Immature natural killer cell (primary cell): ENCODE measurements around the gene KCNH2. TPM values are rescaled to one million over a fixed set of nuclear protein-coding genes. Genes with fewer than 3 reads are reported as not detected.

Experiments used
- DNase-seq, 3 donors: peaks; one replicate each; pipeline ENCODE4 v3.0.0; 2022; ENCODE audit warnings: mixed read lengths in 1 of 3
- H3K27ac Mint-ChIP-seq, 6 donors: one replicate each; pipeline ENCODE4 v1.8.0; 2020; ENCODE audit warnings: mixed read lengths in 6 of 6, mild to moderate bottlenecking in 5 of 6, inconsistent platforms in 4 of 6, moderate library complexity in 3 of 6
- H3K27me3 Mint-ChIP-seq, 3 donors: one replicate each; pipeline ENCODE4 v1.8.0; 2020 to 2021; ENCODE audit warnings: low read depth in 3 of 3, mild to moderate bottlenecking in 3 of 3, mixed read lengths in 3 of 3, moderate library complexity in 3 of 3, inconsistent platforms in 1 of 3
- H3K36me3 Mint-ChIP-seq, 3 donors: one replicate each; pipeline ENCODE4 v1.8.0; 2020; ENCODE audit warnings: mixed read lengths in 3 of 3, inconsistent platforms in 2 of 3, mild to moderate bottlenecking in 2 of 3
- H3K4me1 Mint-ChIP-seq, 2 donors: one replicate each; pipeline ENCODE4 v1.8.0; 2020; ENCODE audit warnings: inconsistent platforms in 2 of 2, mild to moderate bottlenecking in 2 of 2, mixed read lengths in 2 of 2, moderate library complexity in 1 of 2
- H3K4me3 Mint-ChIP-seq, 5 donors: one replicate each; pipeline ENCODE4 v1.8.0; 2020; ENCODE audit warnings: mild to moderate bottlenecking in 5 of 5, mixed read lengths in 5 of 5, inconsistent platforms in 3 of 5, moderate library complexity in 3 of 5
- H3K9me3 Mint-ChIP-seq, 6 donors: one replicate each; pipeline ENCODE4 v1.8.0; 2020; ENCODE audit warnings: mild to moderate bottlenecking in 6 of 6, mixed read lengths in 6 of 6, inconsistent platforms in 4 of 6, moderate library complexity in 3 of 6
- polyA plus RNA-seq, 3 donors: library from polyadenylated mRNA; unstranded; fragments of 300-500 nt; fragmentation: Illumina TruSeq; gene quantifications; one replicate each; pipeline ENCODE4 v1.2.3, GENCODE V29; 2021

Gene KCNH2
- polyA plus RNA-seq, 3 donors from 2014 or later = not detected

DNA sequence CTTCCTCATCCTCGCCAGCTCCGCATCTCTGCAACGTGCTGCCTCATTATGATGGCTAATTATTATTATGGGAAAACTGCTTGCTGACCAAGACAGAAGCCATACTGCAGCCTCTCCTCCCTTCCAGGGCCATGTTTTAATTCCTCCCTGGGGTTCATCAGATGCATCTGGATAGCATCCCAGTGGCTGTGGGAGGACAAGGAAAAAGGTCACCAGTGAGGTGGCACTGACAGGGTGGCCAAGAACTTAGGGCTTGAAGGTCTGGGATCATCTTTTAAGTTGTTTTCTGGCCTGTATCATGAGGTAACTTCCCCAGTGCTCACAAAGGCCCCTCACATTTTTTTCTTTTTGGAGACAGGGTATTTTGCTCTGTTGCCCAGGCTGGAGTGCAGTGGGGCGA is 39.6 kb downstream of the KCNH2 start:
- H3K4me1 Mint-ChIP-seq = peaks cover 17 to 22% of the 10 kb centered on the region in 2 donors
- no peaks in the 10 kb centered on the region for H3K36me3 Mint-ChIP-seq
- no peak overlapping the region for H3K27ac Mint-ChIP-seq
- no peak for DNase-seq
- H3K4me3 Mint-ChIP-seq = no peak overlapping the region
- H3K27me3 Mint-ChIP-seq = peaks cover 2 to 7% (median 5%) of the 10 kb centered on the region in 3 donors
- H3K9me3 Mint-ChIP-seq = no peaks in the 10 kb centered on the region

- Mint-ChIP-seq H3K4me3 (peak overlapping the region in 2 of 5 donors; percentile 27 to 34), H3K27me3 (peaks cover 2 to 7% (median 5%) of the 10 kb centered on the region in 3 donors), H3K9me3 (no peaks in the 10 kb centered on the region), H3K36me3 (no peaks in the 10 kb centered on the region), H3K4me1 (peaks cover 17 to 22% of the 10 kb centered on the region in 2 donors), H3K27ac (no peak overlapping the region)
- no peak for DNase-seq
Measured at GRCh38 chr7:150937848-150938561, 40.1 kb downstream of the KCNH2 start.

DNA sequence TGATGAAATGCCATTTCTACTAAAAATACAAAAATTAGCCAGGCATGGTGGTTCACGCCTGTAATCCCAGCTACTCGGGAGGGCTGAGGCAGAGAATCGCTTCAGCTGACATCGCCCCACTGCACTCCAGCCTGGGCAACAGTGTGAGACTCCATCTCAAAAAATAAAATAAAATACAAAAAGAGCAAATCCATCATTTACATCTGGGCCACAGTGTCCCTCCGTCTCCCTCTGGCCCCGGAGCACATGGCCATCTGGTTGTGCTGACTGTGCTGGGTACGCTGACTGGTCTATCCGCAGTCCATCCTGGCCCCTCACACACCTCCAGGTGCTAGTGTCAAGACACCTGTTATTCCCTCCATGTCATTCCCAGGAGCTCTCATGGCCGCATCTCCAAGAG is 42.1 kb downstream of the KCNH2 start:
- Mint-ChIP-seq H3K27me3 (peaks cover 2 to 7% (median 5%) of the 10 kb centered on the region in 3 donors), H3K4me3 (no peak overlapping the region), H3K4me1 (peaks cover 15 to 17% of the 10 kb centered on the region in 2 donors), H3K9me3 (no peaks in the 10 kb centered on the region), H3K36me3 (no peaks in the 10 kb centered on the region), H3K27ac (no peak overlapping the region)
- DNase-seq = no peak

GRCh38 chr7:150935149-150935548 is 43.0 kb downstream of the KCNH2 start:
- Mint-ChIP-seq H3K27ac (no peak overlapping the region), H3K4me3 (no peak overlapping the region), H3K27me3 (peaks cover 2 to 7% (median 5%) of the 10 kb centered on the region in 3 donors), H3K36me3 (no peaks in the 10 kb centered on the region), H3K4me1 (peaks cover 15 to 16% of the 10 kb centered on the region in 2 donors), H3K9me3 (no peaks in the 10 kb centered on the region)
- DNase-seq = no peak

DNA sequence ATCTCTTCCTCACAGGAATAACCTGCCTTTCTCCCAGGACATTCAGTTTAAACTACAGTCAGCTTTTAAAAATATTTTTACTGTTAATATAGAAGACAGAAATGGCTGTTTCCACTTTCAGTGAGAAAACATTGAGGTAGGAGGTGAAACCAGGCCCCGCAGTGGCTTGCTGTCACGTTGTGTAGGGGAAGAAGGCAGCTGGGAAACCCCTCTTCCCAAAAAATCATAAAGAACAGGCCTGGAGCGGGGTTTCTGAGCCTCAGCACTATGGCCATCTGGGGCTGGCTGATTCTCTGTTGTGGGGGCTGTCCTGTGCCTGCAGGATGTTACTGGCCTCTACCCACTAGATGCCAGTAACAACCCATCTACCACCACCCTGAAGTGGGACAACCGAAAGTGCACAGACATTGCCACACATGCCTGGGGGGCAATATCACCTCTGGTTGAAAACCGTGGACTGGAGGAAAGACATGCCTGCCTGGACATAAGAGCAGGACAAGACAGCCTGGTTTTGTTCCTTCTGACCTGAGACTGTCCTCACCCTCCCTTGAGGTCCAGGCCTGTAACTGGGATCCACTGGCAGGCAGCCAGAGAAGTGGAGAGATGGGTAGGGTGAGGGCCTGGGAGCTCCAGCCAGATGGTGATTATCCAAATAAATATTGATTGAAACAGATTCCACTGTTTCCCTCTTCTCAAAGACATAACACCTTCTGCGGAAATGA is 43.9 kb downstream of the KCNH2 start:
- no peak for DNase-seq
- no peak overlapping the region for H3K27ac Mint-ChIP-seq
- no peaks in the 10 kb centered on the region for H3K9me3 Mint-ChIP-seq
- peaks cover 2 to 5% (median 5%) of the 10 kb centered on the region in 3 donors for H3K27me3 Mint-ChIP-seq
- no peak overlapping the region for H3K4me3 Mint-ChIP-seq
- H3K36me3 Mint-ChIP-seq = no peaks in the 10 kb centered on the region
- H3K4me1 Mint-ChIP-seq = peaks cover 15 to 16% of the 10 kb centered on the region in 2 donors

GRCh38 chr7:150931199-150931869 is 46.8 kb downstream of the KCNH2 start:
- Mint-ChIP-seq H3K27me3 (peaks cover 4 to 8% (median 4%) of the 10 kb centered on the region in 3 donors), H3K27ac (no peak overlapping the region), H3K9me3 (no peaks in the 10 kb centered on the region), H3K4me3 (no peak overlapping the region), H3K36me3 (no peaks in the 10 kb centered on the region), H3K4me1 (peaks cover 5% of the 10 kb centered on the region in 2 donors)
- peak; percentile 13 to 36 (median 33) for DNase-seq

- no peak for DNase-seq
- no peaks in the 10 kb centered on the region for H3K36me3 Mint-ChIP-seq
- peaks cover 7 to 8% (median 7%) of the 10 kb centered on the region in 3 donors for H3K27me3 Mint-ChIP-seq
- H3K27ac Mint-ChIP-seq = no peak overlapping the region
- no peak overlapping the region for H3K4me3 Mint-ChIP-seq
- H3K9me3 Mint-ChIP-seq = no peaks in the 10 kb centered on the region
- peaks cover 7 to 12% of the 10 kb centered on the region in 2 donors for H3K4me1 Mint-ChIP-seq
Measured at GRCh38 chr7:150928541-150928940, 49.6 kb downstream of the KCNH2 start.

- no peak for DNase-seq
- H3K27me3 Mint-ChIP-seq = peaks cover 5 to 8% (median 7%) of the 10 kb centered on the region in 3 donors
- H3K36me3 Mint-ChIP-seq = no peaks in the 10 kb centered on the region
- peaks cover 7 to 12% of the 10 kb centered on the region in 2 donors for H3K4me1 Mint-ChIP-seq
- no peak overlapping the region for H3K4me3 Mint-ChIP-seq
- no peaks in the 10 kb centered on the region for H3K9me3 Mint-ChIP-seq
- H3K27ac Mint-ChIP-seq = no peak overlapping the region
Measured at GRCh38 chr7:150927956-150928344, 50.2 kb downstream of the KCNH2 start.

- DNase-seq = no peak
- Mint-ChIP-seq H3K4me1 (peaks cover 7 to 12% of the 10 kb centered on the region in 2 donors), H3K27ac (no peak overlapping the region), H3K4me3 (no peak overlapping the region), H3K27me3 (peaks cover 5 to 11% (median 7%) of the 10 kb centered on the region in 3 donors), H3K36me3 (no peaks in the 10 kb centered on the region), H3K9me3 (no peaks in the 10 kb centered on the region)
Measured at GRCh38 chr7:150927157-150927955, 50.8 kb downstream of the KCNH2 start.

DNA sequence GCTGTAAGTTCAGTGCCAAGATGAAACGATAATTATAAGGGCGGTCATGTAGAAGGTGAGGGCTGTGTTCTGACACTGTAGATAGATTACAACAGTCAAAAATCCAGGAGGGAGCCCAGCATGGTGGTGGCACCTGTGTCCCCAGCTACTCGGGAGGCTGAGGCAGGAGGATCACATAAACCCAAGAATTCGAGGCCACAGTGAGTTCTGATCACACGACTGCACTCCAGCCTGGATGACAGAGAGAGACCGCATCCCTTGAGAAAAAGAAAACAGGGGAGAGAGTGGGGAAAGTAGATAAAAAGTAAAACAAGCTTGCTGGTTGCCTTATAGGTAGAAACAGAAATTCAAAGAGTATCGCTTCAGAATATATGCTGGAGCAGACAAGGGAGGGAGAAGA is 52.1 kb downstream of the KCNH2 start:
- no peaks in the 10 kb centered on the region for H3K36me3 Mint-ChIP-seq
- no peak for DNase-seq
- no peak overlapping the region for H3K27ac Mint-ChIP-seq
- H3K4me1 Mint-ChIP-seq = peaks cover 3 to 7% of the 10 kb centered on the region in 2 donors
- H3K27me3 Mint-ChIP-seq = peaks cover 5 to 14% (median 7%) of the 10 kb centered on the region in 3 donors
- no peaks in the 10 kb centered on the region for H3K9me3 Mint-ChIP-seq
- H3K4me3 Mint-ChIP-seq = no peak overlapping the region

GRCh38 chr7:150924369-150924781 is 53.7 kb downstream of the KCNH2 start:
- no peaks in the 10 kb centered on the region for H3K9me3 Mint-ChIP-seq
- H3K27ac Mint-ChIP-seq = no peak overlapping the region
- DNase-seq = no peak
- H3K36me3 Mint-ChIP-seq = no peaks in the 10 kb centered on the region
- H3K4me1 Mint-ChIP-seq = peaks cover 2 to 6% of the 10 kb centered on the region in 2 donors
- peaks cover 6 to 14% (median 7%) of the 10 kb centered on the region in 3 donors for H3K27me3 Mint-ChIP-seq
- H3K4me3 Mint-ChIP-seq = no peak overlapping the region

DNA sequence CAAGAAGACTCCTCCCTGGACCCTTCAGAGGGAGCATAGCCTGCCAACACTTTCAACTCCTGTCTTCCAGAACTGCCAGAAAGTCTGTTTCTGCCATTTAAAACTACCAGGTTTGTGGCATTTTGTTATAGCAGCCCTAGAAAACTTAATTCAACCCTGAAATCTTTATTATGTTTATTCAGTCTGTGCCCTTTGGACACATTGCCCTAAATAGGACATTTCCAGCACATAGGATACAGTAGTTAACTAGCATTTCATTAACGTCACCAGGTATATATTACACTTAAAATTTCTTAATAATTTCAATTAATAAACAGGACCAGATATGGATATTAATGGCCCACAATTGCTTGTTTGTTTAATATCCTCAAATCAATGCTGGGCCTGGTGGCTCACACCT is 54.3 kb downstream of the KCNH2 start:
- H3K36me3 Mint-ChIP-seq = no peaks in the 10 kb centered on the region
- no peak overlapping the region for H3K4me3 Mint-ChIP-seq
- H3K4me1 Mint-ChIP-seq = peaks cover 2 to 6% of the 10 kb centered on the region in 2 donors
- no peak overlapping the region for H3K27ac Mint-ChIP-seq
- peaks cover 6 to 14% (median 7%) of the 10 kb centered on the region in 3 donors for H3K27me3 Mint-ChIP-seq
- DNase-seq = no peak
- H3K9me3 Mint-ChIP-seq = no peaks in the 10 kb centered on the region

- peaks cover 6 to 14% (median 7%) of the 10 kb centered on the region in 3 donors for H3K27me3 Mint-ChIP-seq
- peaks cover 2 to 6% of the 10 kb centered on the region in 2 donors for H3K4me1 Mint-ChIP-seq
Measured at GRCh38 chr7:150923196-150923595, 54.9 kb downstream of the KCNH2 start.

More at GRCh38 chr7:150923196-150923595, 54.9 kb downstream of the KCNH2 start:
- no peak overlapping the region for H3K27ac Mint-ChIP-seq
- DNase-seq = no peak
- no peaks in the 10 kb centered on the region for H3K9me3 Mint-ChIP-seq
- no peak overlapping the region for H3K4me3 Mint-ChIP-seq
- no peaks in the 10 kb centered on the region for H3K36me3 Mint-ChIP-seq
